Pancreas (tissue), 10 donors: ENCODE results near the gene LEF1. TPM values are rescaled to one million over a fixed set of nuclear protein-coding genes. Genes with fewer than 3 reads are reported as not detected.

Experiments used
- ATAC-seq, 4 donors: fragments of 200-7000 bp; cut with Tn5 transposase; one replicate each; pipeline versions ENCODE4 v1.8.0 to v1.9.1; 2020; ENCODE audit warnings: mild to moderate bottlenecking in 4 of 4, moderate library complexity in 4 of 4
- DNase-seq, 6 donors: peaks; one replicate each; pipeline ENCODE4 v3.0.0-alpha.2; 2020
- FAIRE-seq: peaks from 2 replicates; lab custom pipeline; 2012; peaks lifted over from hg19 to GRCh38; lab: Jason Lieb, UNC
- H3K27ac ChIP-seq, 4 donors: fragments of 200-600 bp; sonication (generic); 1 replicate in 3 of 4; 2 replicates in 1 of 4; pipeline versions ENCODE4 v1.5.0 to v1.8.0; 2020
- H3K27me3 ChIP-seq, 4 donors: fragments of 200-600 bp; one replicate each; pipeline ENCODE4 v1.8.0; 2021
- H3K36me3 ChIP-seq, 3 donors: fragments of 200-600 bp; sonication (generic) in 1 of 3; one replicate each; pipeline versions ENCODE4 v1.5.0 to v1.8.0; 2020 to 2021
- H3K4me1 ChIP-seq, 3 donors: fragments of 200-600 bp; one replicate each; pipeline ENCODE4 v1.8.0; 2021
- H3K4me3 ChIP-seq, 4 donors: fragments of 200-600 bp; sonication (generic) in 2 of 4; one replicate each; pipeline versions ENCODE4 v1.5.0 to v1.8.0; 2020 to 2021
- H3K9me3 ChIP-seq, 4 donors: fragments of 200-600 bp; one replicate each; pipeline ENCODE4 v1.8.0; 2021
- WGBS, 2 donors: extraction: QIAGEN DNeasy Blood & Tissue Kit; methylation state at CpG; one replicate each; pipeline ENCODE4 v1.1.7; 2013; 5-methylcytosine and 5-hydroxymethylcytosine counted together
- intact Hi-C, 3 donors: fragments of 100-400 bp; cut with DNase I; formaldehyde crosslinking; loops; one replicate each; pipeline versions ENCODE4 v1.11.1 to v1.14.2; 2022
- polyA plus RNA-seq, 2 donors: library from polyadenylated mRNA; stranded (reverse); fragments of 200-250 nt; gene quantifications; one replicate each; pipeline ENCODE4 v1.2.3, GENCODE V29; 2013
- total RNA-seq, 6 donors: library from RNA; stranded (reverse); fragmentation: NEBNext Ultra II Directional in 4 of 6; extraction: Animal tissue kit (Norgen Biotek cat#: 25700) in 4 of 6; gene quantifications; one replicate each; pipeline versions ENCODE4 v1.2.1 to v1.2.4, GENCODE V29; 2021 to 2023
- TF ChIP-seq, protein P1 (sequence below), 4 donors: fragments of 200-600 bp; sonication (generic) in 3 of 4; IDR thresholded peaks; one replicate each; pipeline versions ENCODE4 v1.5.0 to v1.8.0; 2021; ENCODE audit warnings: antibody characterized with exemption in 4 of 4
- donor health status: healthy with polysubstance abuse.
- donor health status: DM: no; HTN: no; CAD: no; lungs with moderate emphysema.
- donor health status: DM: no; HTN: no; CAD: no.
- donor health status: control.
- donor health status: control.
- donor health status: Bipolar disorder and iron deficiency.
- donor health status: DM: yes; HTN: yes; CAD: no.
- donor health status: DM: no; HTN: no; CAD: no.
- donor health status: DM: no; HTN: no; CAD: no.
- donor health status: DM: yes; HTN: yes; CAD: no.

Gene LEF1
- total and polyA plus RNA-seq, 8 donors = 0.28 to 3.5 (median 0.86) TPM

DNA sequence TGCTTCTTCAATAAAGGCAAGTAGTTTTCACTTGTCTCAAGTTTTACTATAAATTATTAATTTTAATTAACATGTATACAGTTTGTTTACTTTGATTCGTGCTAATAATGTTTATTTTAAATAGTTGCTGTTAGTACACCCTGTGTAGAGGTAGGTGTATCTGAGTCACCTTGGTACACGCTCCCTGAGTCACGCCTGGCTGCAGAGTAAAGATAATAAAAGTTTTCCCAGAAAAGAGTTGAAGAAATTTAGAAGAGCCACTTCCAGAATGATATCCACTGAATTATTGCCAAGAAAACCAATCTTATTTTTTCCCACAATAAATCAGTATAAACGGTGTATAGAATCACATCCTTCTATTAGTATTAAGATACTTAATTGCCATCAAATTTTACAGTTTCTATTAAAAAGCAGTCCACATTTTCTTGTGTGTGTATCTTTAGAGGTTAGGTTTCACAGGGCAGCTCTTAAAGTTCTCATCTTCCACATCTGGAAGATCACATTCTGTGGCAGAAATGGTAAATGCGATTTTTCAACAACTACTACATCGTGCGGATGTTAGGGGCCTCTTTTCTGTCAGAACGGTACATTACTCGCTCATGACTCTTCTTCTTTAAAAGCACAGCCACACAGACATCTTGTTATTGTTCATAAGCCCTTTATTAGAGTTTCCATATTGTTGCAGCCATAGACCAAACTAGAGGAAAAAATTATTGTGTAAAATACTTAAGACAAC lies 123.6 kb downstream of the LEF1 start:
- WGBS, 2 donors = 72 to 74% methylated on average over 9 of the region's 9 CpGs
- Histone ChIP-seq H3K36me3 (no peaks in the 10 kb centered on the region), H3K27ac (no peak overlapping the region), H3K27me3 (no peaks in the 10 kb centered on the region), H3K4me3 (no peak overlapping the region), H3K4me1 (peaks cover 0 to 7% (median 0%) of the 10 kb centered on the region in 3 donors), H3K9me3 (no peaks in the 10 kb centered on the region)
- TF ChIP-seq, protein P1, sequence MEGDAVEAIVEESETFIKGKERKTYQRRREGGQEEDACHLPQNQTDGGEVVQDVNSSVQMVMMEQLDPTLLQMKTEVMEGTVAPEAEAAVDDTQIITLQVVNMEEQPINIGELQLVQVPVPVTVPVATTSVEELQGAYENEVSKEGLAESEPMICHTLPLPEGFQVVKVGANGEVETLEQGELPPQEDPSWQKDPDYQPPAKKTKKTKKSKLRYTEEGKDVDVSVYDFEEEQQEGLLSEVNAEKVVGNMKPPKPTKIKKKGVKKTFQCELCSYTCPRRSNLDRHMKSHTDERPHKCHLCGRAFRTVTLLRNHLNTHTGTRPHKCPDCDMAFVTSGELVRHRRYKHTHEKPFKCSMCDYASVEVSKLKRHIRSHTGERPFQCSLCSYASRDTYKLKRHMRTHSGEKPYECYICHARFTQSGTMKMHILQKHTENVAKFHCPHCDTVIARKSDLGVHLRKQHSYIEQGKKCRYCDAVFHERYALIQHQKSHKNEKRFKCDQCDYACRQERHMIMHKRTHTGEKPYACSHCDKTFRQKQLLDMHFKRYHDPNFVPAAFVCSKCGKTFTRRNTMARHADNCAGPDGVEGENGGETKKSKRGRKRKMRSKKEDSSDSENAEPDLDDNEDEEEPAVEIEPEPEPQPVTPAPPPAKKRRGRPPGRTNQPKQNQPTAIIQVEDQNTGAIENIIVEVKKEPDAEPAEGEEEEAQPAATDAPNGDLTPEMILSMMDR (IDR thresholded peaks at IDR 0.05) = no peak
- intact Hi-C loops = no loop called here
- FAIRE-seq = no peak
- ATAC-seq = peak in 3 of 4 donors; percentile 40 to 60 (median 46)
- DNase-seq = no peak

DNA sequence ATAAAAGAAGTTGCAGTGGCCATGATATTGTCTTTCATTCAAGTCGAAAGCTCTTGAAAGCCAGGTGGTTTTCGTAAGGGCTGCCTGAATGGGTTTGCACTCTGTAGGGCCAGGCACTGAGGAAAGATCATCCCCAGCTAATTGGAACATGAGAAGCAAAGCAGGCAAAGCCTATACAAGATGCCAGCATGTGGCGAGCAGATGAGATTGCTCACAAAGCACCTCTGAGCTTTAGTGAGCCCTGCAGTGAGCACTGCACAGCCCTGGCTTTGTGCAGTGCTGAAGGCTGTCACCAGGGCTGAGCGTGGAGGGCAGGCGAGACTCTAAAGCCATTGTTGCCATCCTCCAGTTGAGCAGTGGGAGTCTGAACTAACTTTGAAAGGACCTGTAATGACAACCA lies 125.2 kb downstream of the LEF1 start:
- DNase-seq = no peak
- intact Hi-C loops = no loop called here

DNA sequence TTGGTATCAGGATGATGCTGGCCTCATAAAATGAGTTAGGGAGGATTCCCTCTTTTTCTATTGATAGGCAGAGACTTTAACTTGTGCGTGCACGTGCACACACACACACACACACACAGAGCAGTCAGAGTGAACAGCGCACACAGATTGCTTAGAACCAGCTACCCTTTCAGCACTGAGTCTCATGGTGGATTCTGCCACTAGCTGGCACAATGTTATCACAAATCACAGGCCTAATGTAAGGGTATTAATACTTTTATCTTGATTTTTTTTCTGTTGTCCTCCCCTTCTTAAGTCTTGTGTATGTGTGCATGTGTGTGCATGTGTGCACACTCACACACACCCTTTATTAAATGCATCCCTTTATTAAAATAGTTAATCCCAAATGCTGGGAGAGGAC lies 125.8 kb downstream of the LEF1 start:
- WGBS, 2 donors = 86 to 94% methylated on average over 3 of the region's 3 CpGs
- H3K27me3 ChIP-seq = no peaks in the 10 kb centered on the region
- H3K4me3 ChIP-seq = no peak overlapping the region
- intact Hi-C loops = no loop called here
- FAIRE-seq (no peak), ATAC-seq (no peak), DNase-seq (no peak)
- no peaks in the 10 kb centered on the region for H3K9me3 ChIP-seq
- H3K27ac ChIP-seq = no peak overlapping the region
- TF ChIP-seq, protein P1 (IDR thresholded peaks at IDR 0.05) = no peak
- no peaks in the 10 kb centered on the region for H3K36me3 ChIP-seq
- H3K4me1 ChIP-seq = peaks cover 0 to 7% (median 0%) of the 10 kb centered on the region in 3 donors

More for the DNA sequence above, 125.2 kb downstream of the LEF1 start:
- Histone ChIP-seq H3K27me3 (no peaks in the 10 kb centered on the region), H3K9me3 (no peaks in the 10 kb centered on the region), H3K4me1 (peaks cover 0 to 7% (median 0%) of the 10 kb centered on the region in 3 donors), H3K36me3 (no peaks in the 10 kb centered on the region), H3K4me3 (no peak overlapping the region), H3K27ac (no peak overlapping the region)
- ATAC-seq = no peak
- FAIRE-seq = no peak
- 91 to 94% methylated on average over 5 of the region's 5 CpGs for WGBS, 2 donors
- TF ChIP-seq, protein P1 (IDR thresholded peaks at IDR 0.05) = no peak

DNA sequence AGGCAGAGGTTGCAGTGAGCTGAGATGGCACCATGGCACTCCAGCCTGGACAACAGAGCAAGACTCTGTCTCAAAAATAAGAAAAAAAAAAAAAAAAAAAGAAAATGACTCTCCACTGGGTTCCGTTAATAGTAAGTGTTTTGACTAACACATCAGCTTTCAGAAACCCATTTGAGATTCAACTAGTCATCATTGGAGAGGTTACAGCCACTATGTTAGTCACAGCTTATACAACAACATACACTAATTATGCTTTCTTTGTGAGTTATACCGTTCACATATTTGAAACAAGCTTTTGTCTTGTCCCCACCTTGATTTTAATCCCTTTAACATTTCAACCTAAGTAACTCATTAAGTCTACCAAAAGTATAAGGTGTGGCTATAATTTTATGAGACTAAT lies 130.8 kb downstream of the LEF1 start:
- Histone ChIP-seq H3K36me3 (peaks cover 0 to 16% (median 2%) of the 10 kb centered on the region in 3 donors), H3K27ac (no peak overlapping the region), H3K9me3 (no peaks in the 10 kb centered on the region), H3K4me3 (no peak overlapping the region), H3K27me3 (no peaks in the 10 kb centered on the region), H3K4me1 (no peaks in the 10 kb centered on the region)
- WGBS, 2 donors = 94 to 96% methylated on average over 2 of the region's 2 CpGs
- ATAC-seq (no peak), FAIRE-seq (no peak), DNase-seq (no peak)
- intact Hi-C loops = loop anchor here in 1 of 3 donors (10.0 kb wide), 1 partner anchor 537 kb away; no protein-coding TSS in a partner anchor
- TF ChIP-seq, protein P1 (IDR thresholded peaks at IDR 0.05) = no peak

DNA sequence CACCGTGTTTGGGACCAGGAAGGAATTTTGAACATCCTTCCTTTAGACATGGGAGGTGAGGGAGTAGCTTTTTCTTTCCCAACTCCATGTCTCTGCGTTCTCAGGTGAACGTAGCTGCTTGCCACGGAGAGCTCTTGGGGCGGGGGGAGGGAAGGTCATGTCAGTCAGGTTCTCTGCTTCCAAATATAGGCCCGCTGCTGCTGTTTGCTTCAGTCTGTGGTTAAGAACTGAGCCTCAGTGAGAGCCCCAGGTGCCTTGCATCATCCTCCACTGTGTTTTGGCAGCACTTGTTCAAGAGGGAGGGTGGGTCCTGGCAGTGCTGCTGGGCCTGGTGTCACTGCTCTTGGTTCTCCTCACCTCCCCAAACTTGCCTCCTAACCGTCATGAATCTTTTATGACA lies 132.5 kb downstream of the LEF1 start:
- peaks cover 0 to 16% (median 2%) of the 10 kb centered on the region in 3 donors for H3K36me3 ChIP-seq
- FAIRE-seq (no peak), DNase-seq (no peak), ATAC-seq (no peak)
- intact Hi-C loops = loop anchor here in 1 of 3 donors (10.0 kb wide), 1 partner anchor 539 kb away; no protein-coding TSS in a partner anchor
- no peaks in the 10 kb centered on the region for H3K27me3 ChIP-seq
- no peaks in the 10 kb centered on the region for H3K4me1 ChIP-seq
- WGBS, 2 donors = 89 to 97% methylated on average over 7 of the region's 7 CpGs
- H3K4me3 ChIP-seq = no peak overlapping the region
- TF ChIP-seq, protein P1 (IDR thresholded peaks at IDR 0.05) = no peak
- no peaks in the 10 kb centered on the region for H3K9me3 ChIP-seq
- no peak overlapping the region for H3K27ac ChIP-seq
